H9 (cell line): ENCODE data around the gene FAM110C. TPM values are rescaled to one million over a fixed set of nuclear protein-coding genes. Genes with fewer than 3 reads are reported as not detected.

Experiments
- DNase-seq: peaks from one replicate; pipeline ENCODE4 v3.0.0-alpha.2; 2017
- H2AFZ ChIP-seq: one replicate; pipeline ENCODE4 v1.6.1; 2013; ENCODE audit warnings: mild to moderate bottlenecking, low read length, control low read depth, moderate library complexity
- H2AK5ac ChIP-seq: 2 replicates; pipeline ENCODE4 v1.6.1; 2013; ENCODE audit warnings: low read length, control low read depth, mixed read lengths; ENCODE audit not compliant: insufficient read length
- H2BK120ac ChIP-seq: one replicate; pipeline ENCODE4 v1.6.1; 2013; ENCODE audit warnings: low read depth, mild to moderate bottlenecking, low read length, control low read depth, inconsistent platforms; ENCODE audit not compliant: poor library complexity, severe bottlenecking
- H2BK12ac ChIP-seq: 2 replicates; pipeline ENCODE4 v1.6.1; 2013; ENCODE audit warnings: low read length, control low read depth, mixed read lengths, low read depth; ENCODE audit not compliant: insufficient read length
- H2BK15ac ChIP-seq: 2 replicates; pipeline ENCODE4 v1.6.1; 2013; ENCODE audit warnings: low read depth, low read length, control low read depth
- H2BK20ac ChIP-seq: one replicate; pipeline ENCODE4 v1.6.1; 2013; ENCODE audit warnings: low read depth, mild to moderate bottlenecking, low read length, control low read depth, inconsistent platforms; ENCODE audit not compliant: poor library complexity, severe bottlenecking
- H2BK5ac ChIP-seq: 2 replicates; pipeline ENCODE4 v1.6.1; 2013; ENCODE audit warnings: low read length, control low read depth, mixed read lengths; ENCODE audit not compliant: insufficient read length
- H3K14ac ChIP-seq: 2 replicates; pipeline ENCODE4 v1.6.1; 2013; ENCODE audit warnings: low read length, control low read depth; ENCODE audit not compliant: insufficient read depth
- H3K18ac ChIP-seq: 2 replicates; pipeline ENCODE4 v1.6.1; 2013; ENCODE audit warnings: low read depth, mild to moderate bottlenecking, mixed read lengths, low read length, control low read depth; ENCODE audit not compliant: insufficient read length
- H3K23ac ChIP-seq: 2 replicates; pipeline ENCODE4 v1.6.1; 2013; ENCODE audit warnings: low read length, control low read depth, mixed read lengths, low read depth; ENCODE audit not compliant: insufficient read length
- H3K23me2 ChIP-seq: 2 replicates; pipeline ENCODE4 v1.6.1; 2013; ENCODE audit warnings: low read depth, mild to moderate bottlenecking, mixed read lengths, low read length, control low read depth; ENCODE audit not compliant: insufficient read length, poor library complexity, severe bottlenecking
- H3K27ac ChIP-seq: 2 replicates; pipeline ENCODE4 v1.5.1; 2013; ENCODE audit warnings: low read length, control low read depth, mixed read lengths, low read depth; ENCODE audit not compliant: insufficient read length
- H3K27me3 ChIP-seq: 2 replicates; pipeline ENCODE4 v1.6.1; 2013; ENCODE audit warnings: low read length, control low read depth, inconsistent platforms; ENCODE audit not compliant: insufficient read depth
- H3K4ac ChIP-seq: 2 replicates; pipeline ENCODE4 v1.6.1; 2013; ENCODE audit warnings: low read depth, mild to moderate bottlenecking, control low read depth, inconsistent platforms, low read length, moderate library complexity
- H3K4me1 ChIP-seq: 2 replicates; pipeline ENCODE4 v1.6.1; 2013; ENCODE audit warnings: low read length, control low read depth, inconsistent platforms; ENCODE audit not compliant: insufficient read depth
- H3K4me2 ChIP-seq: 2 replicates; pipeline ENCODE4 v1.6.1; 2013; ENCODE audit warnings: low read length, control low read depth, mixed read lengths; ENCODE audit not compliant: insufficient read length, insufficient read depth
- H3K56ac ChIP-seq: 2 replicates; pipeline ENCODE4 v1.6.1; 2013; ENCODE audit warnings: low read depth, mild to moderate bottlenecking, mixed read lengths, low read length, control low read depth; ENCODE audit not compliant: insufficient read length
- H3K79me1 ChIP-seq: 2 replicates; pipeline ENCODE4 v1.6.1; 2013; ENCODE audit warnings: low read depth, mild to moderate bottlenecking, moderate library complexity, low read length, control low read depth, inconsistent platforms; ENCODE audit not compliant: insufficient read depth, poor library complexity, severe bottlenecking
- H3K79me2 ChIP-seq: 2 replicates; pipeline ENCODE4 v1.6.1; 2013; ENCODE audit warnings: low read length, control low read depth, inconsistent platforms; ENCODE audit not compliant: insufficient read depth
- H3K9ac ChIP-seq: 2 replicates; pipeline ENCODE4 v1.6.1; 2013; ENCODE audit warnings: low read length, control low read depth, mixed read lengths; ENCODE audit not compliant: insufficient read length; ENCODE audit errors: extremely low read depth
- H3K9me3 ChIP-seq: one replicate; pipeline ENCODE4 v1.6.1; 2013; ENCODE audit warnings: low read depth, low read length, inconsistent platforms; ENCODE audit not compliant: control insufficient read depth
- H3T11ph ChIP-seq: one replicate; pipeline ENCODE4 v1.6.1; 2013; ENCODE audit warnings: mild to moderate bottlenecking, low read length, control low read depth, inconsistent platforms
- H4K20me1 ChIP-seq: one replicate; pipeline ENCODE4 v1.6.1; 2013; ENCODE audit not compliant: control insufficient read depth, insufficient read length, insufficient read depth
- H4K5ac ChIP-seq: 2 replicates; pipeline ENCODE4 v1.6.1; 2013; ENCODE audit warnings: low read depth, mild to moderate bottlenecking, mixed read lengths, low read length, control low read depth; ENCODE audit not compliant: insufficient read length
- H4K8ac ChIP-seq: replicated peaks from 2 replicates; pipeline ENCODE4 v1.6.1; 2013; ENCODE audit warnings: low read length, control low read depth, mixed read lengths, low read depth; ENCODE audit not compliant: insufficient read length
- H4K91ac ChIP-seq: 2 replicates; pipeline ENCODE4 v1.6.1; 2013; ENCODE audit warnings: low read depth, mild to moderate bottlenecking, moderate library complexity, mixed read lengths, low read length, control low read depth; ENCODE audit not compliant: insufficient read length
- H3K27ac Mint-ChIP-seq, 3 experiments: 2 replicates in 2 of 3; 3 replicates in 1 of 3; pipeline ENCODE4 v1.8.0; 2020 to 2021; ENCODE audit warnings: mixed read lengths in 3 of 3, mild to moderate bottlenecking in 1 of 3, moderate library complexity in 1 of 3
- H3K27me3 Mint-ChIP-seq: 2 replicates; pipeline ENCODE4 v1.8.0; 2021; ENCODE audit warnings: low read depth, mild to moderate bottlenecking, moderate library complexity, mixed read lengths
- H3K36me3 Mint-ChIP-seq, 3 experiments: 2 replicates in 2 of 3; 3 replicates in 1 of 3; pipeline ENCODE4 v1.8.0; 2020 to 2021; ENCODE audit warnings: low read depth in 3 of 3, mixed read lengths in 3 of 3; ENCODE audit not compliant: insufficient read depth in 1 of 3
- H3K4me1 Mint-ChIP-seq, 2 experiments: 2 replicates each; pipeline ENCODE4 v1.8.0; 2020; ENCODE audit warnings: mixed read lengths in 2 of 2
- H3K4me3 Mint-ChIP-seq, 2 experiments: 2 replicates in 1 of 2; 3 replicates in 1 of 2; pipeline ENCODE4 v1.8.0; 2020 to 2021; ENCODE audit warnings: mild to moderate bottlenecking in 2 of 2, mixed read lengths in 2 of 2, moderate library complexity in 1 of 2
- H3K9me3 Mint-ChIP-seq, 2 experiments: 2 replicates in 1 of 2; 3 replicates in 1 of 2; pipeline ENCODE4 v1.8.0; 2020; ENCODE audit warnings: mild to moderate bottlenecking in 2 of 2, mixed read lengths in 2 of 2, moderate library complexity in 1 of 2
- CTCF ChIP-seq: fragments of 200-600 bp; sonication (generic); conservative IDR thresholded peaks from 3 replicates; pipeline ENCODE4 v1.8.0; 2021; ENCODE audit warnings: antibody characterized with exemption, mild to moderate bottlenecking
- WGBS: extraction: QIAGEN DNeasy Blood & Tissue Kit; methylation state at CpG from one replicate; pipeline ENCODE4 v1.1.7; 2013; ENCODE audit warnings: missing lambda C conversion rate, low lambda C conversion rate, mixed read lengths; ENCODE audit not compliant: insufficient read length; ENCODE audit errors: extremely low coverage; 5-methylcytosine and 5-hydroxymethylcytosine counted together
- total RNA-seq: library from RNA; stranded (reverse); gene quantifications from 2 replicates; pipeline ENCODE4 v1.2.1, GENCODE V29; 2021

The FAM110C gene
- total RNA-seq, 1 experiment from 2014 or later, result 3.4 TPM

GRCh38 chr2:51613-52012 lies 5.3 kb upstream of the FAM110C start:
- H2AK5ac ChIP-seq, result no peak overlapping the region
- H3K27me3 Mint-ChIP-seq, result peaks cover 17% of the 10 kb centered on the region
- H3K9ac ChIP-seq, result no peak overlapping the region
- no peaks in the 10 kb centered on the region for H3K27me3 ChIP-seq
- no peaks in the 10 kb centered on the region for H3K79me1 ChIP-seq
- H3K4me1 Mint-ChIP-seq, result peaks cover 8 to 10% of the 10 kb centered on the region in 2 experiments
- H2BK15ac ChIP-seq, result no peak overlapping the region
- H3K23me2 ChIP-seq, result peaks cover 7% of the 10 kb centered on the region
- TF ChIP-seq CTCF, result no peak
- H3K9me3 Mint-ChIP-seq, result peaks cover 0 to 4% of the 10 kb centered on the region in 2 experiments; a peak in 1 of 5 replicates
- no peak overlapping the region for H3K27ac Mint-ChIP-seq
- no peak overlapping the region for H3K14ac ChIP-seq
- WGBS, result no CpG with 5 or more reads among the region's 2 CpGs
- no peak overlapping the region for H3K4me3 Mint-ChIP-seq
- no peak for DNase-seq
- no peaks in the 10 kb centered on the region for H3K9me3 ChIP-seq
- no peak overlapping the region for H3K23ac ChIP-seq
- H3K4me2 ChIP-seq, result no peak overlapping the region
- no peak overlapping the region for H2AFZ ChIP-seq
- H3K27ac ChIP-seq, result no peak overlapping the region
- no peak overlapping the region for H3K18ac ChIP-seq
- no peaks in the 10 kb centered on the region; the same call in 1 of the 2 replicates for H3K79me2 ChIP-seq
- H4K20me1 ChIP-seq, result no peaks in the 10 kb centered on the region
- no peak overlapping the region for H2BK20ac ChIP-seq
- H3K4ac ChIP-seq, result no peak overlapping the region
- H4K5ac ChIP-seq, result no peak overlapping the region
- H3K36me3 Mint-ChIP-seq, result no peaks in the 10 kb centered on the region
- no peak overlapping the region for H3T11ph ChIP-seq
- H4K91ac ChIP-seq, result no peak overlapping the region
- H3K4me1 ChIP-seq, result no peaks in the 10 kb centered on the region; the same call in 1 of the 2 replicates
- H4K8ac ChIP-seq, result no peak overlapping the region
- H3K56ac ChIP-seq, result no peak overlapping the region
- no peak overlapping the region for H2BK120ac ChIP-seq
- H2BK12ac ChIP-seq, result no peak overlapping the region
- H2BK5ac ChIP-seq, result no peak overlapping the region
